BJ (cell line): ENCODE measurements around the gene TMEM174. TPM values are rescaled to one million over a fixed set of nuclear protein-coding genes. Genes with fewer than 3 reads are reported as not detected.
"Not testable (repeated sequence)": the region's sequence is repeated elsewhere in the genome, so short reads cannot be mapped to it uniquely, and the experiment has no call there.

ENCODE experiments used
- CTCF ChIA-PET: fragments of 350-600 bp; formaldehyde crosslinking; extraction: SDS; loops from one replicate; lab custom pipeline; 2021; ENCODE audit warnings: antibody characterized with exemption, inconsistent platforms; lab: Yijun Ruan, JAX
- POLR2A ChIA-PET: fragments of 300-600 bp; sonication (Branson Sonifier 250); formaldehyde crosslinking; extraction: SDS; loops from one replicate; lab custom pipeline; 2021; ENCODE audit warnings: antibody characterized with exemption; lab: Charles Lee
- DNase-seq: peaks from one replicate; pipeline ENCODE4 v3.0.0-alpha.2; 2011; ENCODE audit warnings: low read depth
- H3K27me3 ChIP-seq: 2 replicates; pipeline ENCODE4 v1.6.0; 2011; ENCODE audit warnings: low read length; ENCODE audit not compliant: control insufficient read depth, insufficient read depth
- H3K36me3 ChIP-seq: 2 replicates; pipeline ENCODE4 v1.5.1; 2011; ENCODE audit warnings: low read length; ENCODE audit not compliant: control insufficient read depth, insufficient read depth
- H3K4me3 ChIP-seq: 2 replicates; pipeline ENCODE4 v1.5.1; 2011; ENCODE audit warnings: low read depth, mild to moderate bottlenecking, control low read depth, low read length
- CTCF ChIP-seq: IDR thresholded peaks from 2 replicates; pipeline ENCODE4 v1.5.1; 2011; ENCODE audit warnings: low read depth, mild to moderate bottlenecking, control low read depth, inconsistent platforms, low read length, moderate library complexity; ENCODE audit not compliant: insufficient read depth
- polyA plus RNA-seq: library from polyadenylated mRNA; depleted of rRNA; stranded (reverse); fragments of >200 nt; gene quantifications from 2 replicates; pipeline ENCODE4 v1.2.3, GENCODE V29; 2011

Gene TMEM174
- polyA plus RNA-seq, 1 experiment: not detected

GRCh38 chr5:73215891-73216610 lies 43.1 kb downstream of the TMEM174 start:
- TF ChIP-seq CTCF: peak; percentile 65
- no peaks in the 10 kb centered on the region for H3K27me3 ChIP-seq
- CTCF ChIA-PET: interaction anchor here (0.6 to 6.4 kb wide), 71 partner anchors 8 to 977 kb away, joined by 3 to 84 read pairs (median 5); partner anchors contain the start of genes FCHO2, FOXD1 and TMEM174

GRCh38 chr5:73218552-73219171 lies 45.7 kb downstream of the TMEM174 start:
- ChIA-PET CTCF (interaction anchor here (0.7 to 6.4 kb wide), 27 partner anchors 10 to 321 kb away, joined by 3 to 84 read pairs (median 3); partner anchors contain the start of gene FOXD1), POLR2A (no interaction called here)

More at GRCh38 chr5:73215891-73216610, 43.1 kb downstream of the TMEM174 start:
- POLR2A ChIA-PET: interaction anchor here (0.5 to 0.9 kb wide), 4 partner anchors 13 to 1083 kb away, joined by 3 to 16 read pairs (median 5); no protein-coding TSS in a partner anchor
- Histone ChIP-seq H3K36me3 (no peaks in the 10 kb centered on the region), H3K4me3 (peak overlapping the region; percentile 45)
- no peak for DNase-seq

GRCh38 chr5:73219336-73219735 lies 46.3 kb downstream of the TMEM174 start:
- CTCF ChIA-PET: interaction anchor here (0.6 to 6.4 kb wide), 8 partner anchors 11 to 235 kb away, joined by 3 to 84 read pairs (median 4); no protein-coding TSS in a partner anchor
- H3K4me3 ChIP-seq, H3K27me3 ChIP-seq, H3K36me3 ChIP-seq, POLR2A ChIA-PET, DNase-seq: not testable (repeated sequence)

More at GRCh38 chr5:73218552-73219171, 45.7 kb downstream of the TMEM174 start:
- no peak for DNase-seq
- Histone ChIP-seq H3K36me3 (no peaks in the 10 kb centered on the region), H3K4me3 (no peak overlapping the region), H3K27me3 (no peaks in the 10 kb centered on the region)
- peak; percentile 65 for TF ChIP-seq CTCF

GRCh38 chr5:73221161-73221560 lies 48.2 kb downstream of the TMEM174 start:
- ChIA-PET CTCF (interaction anchor here (1.0 kb wide), 1 partner anchor 9 kb away, joined by 3 read pairs; no protein-coding TSS in a partner anchor), POLR2A (no interaction called here)
- Histone ChIP-seq H3K4me3 (no peak overlapping the region), H3K36me3 (no peaks in the 10 kb centered on the region), H3K27me3 (no peaks in the 10 kb centered on the region)
- DNase-seq: no peak
- no peak for TF ChIP-seq CTCF

GRCh38 chr5:73221726-73222125 lies 48.7 kb downstream of the TMEM174 start:
- ChIA-PET CTCF (interaction anchor here (1.0 kb wide), 1 partner anchor 8 kb away, joined by 3 read pairs; no protein-coding TSS in a partner anchor), POLR2A (no interaction called here)
- H3K36me3 ChIP-seq: no peaks in the 10 kb centered on the region

More at GRCh38 chr5:73221726-73222125, 48.7 kb downstream of the TMEM174 start:
- no peaks in the 10 kb centered on the region for H3K27me3 ChIP-seq
- H3K4me3 ChIP-seq: no peak overlapping the region
- no peak for TF ChIP-seq CTCF
- DNase-seq: no peak
